DMS53 (cell line): ENCODE data around the gene CHRM4.

Experiments
- DNase-seq: peaks from one replicate; lab custom pipeline; 2025; lab: John Stamatoyannopoulos, UW

CHRM4 gene

DNA sequence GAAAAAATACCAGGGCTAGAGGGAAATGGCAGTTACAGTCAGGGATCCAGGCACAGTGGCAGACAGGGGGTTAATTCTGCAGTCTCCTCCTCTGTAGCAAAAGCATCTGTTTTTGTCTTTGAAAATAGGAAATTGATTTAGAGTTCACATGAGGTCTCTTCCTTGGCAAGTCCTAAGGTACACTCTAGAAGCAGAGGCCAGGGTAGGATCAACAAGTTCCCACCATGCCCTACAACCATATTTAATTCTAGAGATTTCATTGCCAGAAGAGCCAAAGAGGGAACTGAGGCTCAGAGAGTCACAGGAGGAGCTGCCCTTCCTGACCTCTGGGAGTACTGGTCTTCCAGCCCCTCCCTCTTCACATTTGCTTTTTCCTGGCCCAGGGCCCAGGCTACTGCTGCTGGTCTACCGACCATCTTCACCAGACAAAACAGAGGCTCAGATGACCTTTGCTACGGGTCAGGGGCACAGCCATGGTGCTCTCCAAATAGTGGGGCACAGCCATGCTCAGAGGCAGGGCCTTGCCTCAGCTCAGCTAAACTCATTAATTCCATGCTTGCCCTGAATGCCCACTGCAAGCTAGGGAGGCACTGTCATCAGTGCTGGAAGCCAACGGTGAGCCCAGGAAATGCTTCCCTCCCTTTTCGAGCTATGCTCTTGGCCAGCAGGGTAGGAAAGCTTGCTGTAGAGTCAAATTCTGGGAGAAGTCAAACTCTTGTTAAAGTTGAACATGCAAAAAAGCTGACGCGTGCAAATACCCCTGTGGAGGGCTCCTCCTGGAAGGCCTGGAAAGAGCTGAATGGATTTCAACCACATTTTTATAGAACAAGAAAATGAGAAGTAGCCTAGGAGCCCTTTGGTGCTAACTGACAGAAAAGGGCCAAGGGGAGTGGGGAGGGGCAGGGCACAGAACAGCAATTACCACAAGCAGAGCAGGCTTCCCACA, 11.7 kb upstream of the CHRM4 start:
- DNase-seq = no peak

GRCh38 chr11:46397526-46397925, 6.0 kb upstream of the CHRM4 start:
- DNase-seq = no peak

DNA sequence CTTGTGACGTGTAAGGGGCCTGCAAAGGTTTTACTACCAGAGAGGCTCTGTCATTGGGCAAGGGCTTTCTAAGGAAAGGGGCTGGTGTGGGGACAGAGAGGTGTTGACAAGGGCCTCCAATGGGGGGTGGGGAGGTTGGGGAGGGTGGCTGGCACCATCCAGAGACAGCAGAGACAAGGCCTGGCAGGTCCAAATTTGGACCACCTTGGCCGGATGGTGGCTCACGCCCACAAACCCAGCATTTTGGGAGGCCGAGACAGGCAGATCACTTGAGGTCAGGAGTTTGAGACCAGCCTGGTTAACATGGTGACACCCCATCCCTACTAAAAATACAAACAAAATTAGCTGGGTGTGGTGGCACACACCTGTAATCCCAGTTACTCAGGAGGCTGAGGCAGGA, 2.2 kb upstream of the CHRM4 start:
- DNase-seq = no peak

- DNase-seq = no peak
Observed at GRCh38 chr11:46393231-46393616, 1.6 kb upstream of the CHRM4 start.

GRCh38 chr11:46392421-46393230, 1.1 kb upstream of the CHRM4 start:
- DNase-seq = peak; percentile 83

DNA sequence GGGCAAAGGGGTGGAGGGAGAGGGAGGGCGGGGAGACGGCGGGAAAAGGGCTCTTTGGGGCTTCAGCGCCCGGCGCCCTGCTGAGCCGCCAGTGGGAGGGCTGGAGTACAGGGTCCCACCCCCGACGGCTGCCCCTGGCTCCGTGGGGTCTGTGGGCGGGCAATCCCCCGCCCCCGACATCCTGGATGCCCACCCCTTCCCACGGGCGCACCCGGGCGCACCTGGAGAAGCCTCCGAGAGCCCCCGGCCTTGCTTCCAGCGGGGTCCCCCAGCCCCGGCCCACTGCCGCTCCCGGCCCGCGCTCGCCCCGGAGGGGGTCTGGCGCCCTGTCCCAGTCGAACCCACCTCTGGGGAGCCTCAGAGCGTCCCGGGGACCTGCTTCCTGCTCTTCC, 394 bp downstream of the CHRM4 start:
- DNase-seq = peak; percentile 38

GRCh38 chr11:46390331-46391171, 1.0 kb downstream of the CHRM4 start:
- peak; percentile 63 for DNase-seq

DNA sequence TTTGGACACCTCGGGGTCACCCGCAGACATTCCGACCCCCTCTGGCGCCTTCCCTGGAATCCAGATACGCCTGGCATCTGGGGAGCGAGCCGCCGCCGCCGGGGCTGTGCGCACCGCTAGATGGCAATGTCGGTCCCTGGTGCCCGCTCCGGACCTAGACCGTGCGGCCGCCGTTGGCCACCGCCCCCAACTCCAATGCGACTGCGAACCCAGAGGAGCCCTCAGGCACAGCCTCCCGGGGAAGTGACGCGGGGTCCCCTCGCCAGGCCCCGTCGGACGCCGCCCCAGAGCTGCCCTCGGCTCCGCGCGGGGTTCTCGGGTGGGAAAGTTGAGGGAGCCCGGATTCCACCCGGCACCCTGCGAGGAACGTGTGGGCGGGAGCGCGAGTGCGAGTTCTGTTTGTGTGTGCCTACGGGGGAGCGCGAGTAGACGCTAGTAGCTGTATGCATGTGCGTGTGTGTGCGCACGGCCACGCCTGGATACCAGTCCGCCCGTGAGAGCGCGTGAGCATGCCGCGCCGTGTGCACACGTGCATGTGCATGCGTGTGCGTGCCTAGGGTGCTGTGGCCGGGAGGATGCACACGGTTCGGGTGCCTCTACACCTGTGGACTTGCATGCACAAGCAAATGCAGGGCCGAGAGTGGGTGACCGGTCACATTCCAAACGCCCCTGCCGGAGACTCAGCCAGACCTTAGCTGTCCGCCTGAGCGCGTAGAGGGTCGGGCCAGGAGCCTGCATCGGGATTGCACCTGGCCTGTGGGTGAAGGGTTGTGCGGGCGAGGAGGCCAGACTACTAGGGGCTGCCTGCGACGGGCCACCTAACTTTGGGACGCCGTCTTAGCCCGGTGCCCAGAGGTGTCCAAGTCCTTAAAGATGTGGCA, 1.9 kb downstream of the CHRM4 start:
- peak; percentile 89 for DNase-seq

- no peak for DNase-seq
Observed at GRCh38 chr11:46388619-46389449, 2.7 kb downstream of the CHRM4 start.

- no peak for DNase-seq
Observed at GRCh38 chr11:46387919-46388618, 3.5 kb downstream of the CHRM4 start.

- DNase-seq = no peak
Observed at GRCh38 chr11:46387456-46387855, 4.1 kb downstream of the CHRM4 start.

DNA sequence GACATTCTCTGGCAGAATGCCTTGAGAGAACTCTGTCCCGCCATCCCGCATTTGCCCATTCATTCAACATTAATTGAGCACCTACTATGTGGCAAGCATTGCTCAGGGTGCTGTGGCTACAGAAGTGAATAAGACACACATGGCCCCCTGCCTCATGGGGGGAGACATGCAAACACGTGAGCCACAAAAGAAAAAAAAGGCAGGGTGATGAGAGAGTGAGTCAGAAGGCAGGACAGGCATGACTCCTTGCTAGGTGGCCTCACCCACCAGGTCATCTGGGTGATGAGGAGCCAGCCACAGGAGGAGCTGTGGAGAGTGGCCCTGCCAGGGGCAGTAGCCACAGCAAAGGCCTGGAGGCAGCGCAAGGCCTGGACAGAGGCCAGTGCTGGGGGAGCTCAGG, 4.9 kb downstream of the CHRM4 start:
- peak; percentile 26 for DNase-seq

GRCh38 chr11:46386005-46386578, 5.5 kb downstream of the CHRM4 start:
- peak; percentile 48 for DNase-seq

DNA sequence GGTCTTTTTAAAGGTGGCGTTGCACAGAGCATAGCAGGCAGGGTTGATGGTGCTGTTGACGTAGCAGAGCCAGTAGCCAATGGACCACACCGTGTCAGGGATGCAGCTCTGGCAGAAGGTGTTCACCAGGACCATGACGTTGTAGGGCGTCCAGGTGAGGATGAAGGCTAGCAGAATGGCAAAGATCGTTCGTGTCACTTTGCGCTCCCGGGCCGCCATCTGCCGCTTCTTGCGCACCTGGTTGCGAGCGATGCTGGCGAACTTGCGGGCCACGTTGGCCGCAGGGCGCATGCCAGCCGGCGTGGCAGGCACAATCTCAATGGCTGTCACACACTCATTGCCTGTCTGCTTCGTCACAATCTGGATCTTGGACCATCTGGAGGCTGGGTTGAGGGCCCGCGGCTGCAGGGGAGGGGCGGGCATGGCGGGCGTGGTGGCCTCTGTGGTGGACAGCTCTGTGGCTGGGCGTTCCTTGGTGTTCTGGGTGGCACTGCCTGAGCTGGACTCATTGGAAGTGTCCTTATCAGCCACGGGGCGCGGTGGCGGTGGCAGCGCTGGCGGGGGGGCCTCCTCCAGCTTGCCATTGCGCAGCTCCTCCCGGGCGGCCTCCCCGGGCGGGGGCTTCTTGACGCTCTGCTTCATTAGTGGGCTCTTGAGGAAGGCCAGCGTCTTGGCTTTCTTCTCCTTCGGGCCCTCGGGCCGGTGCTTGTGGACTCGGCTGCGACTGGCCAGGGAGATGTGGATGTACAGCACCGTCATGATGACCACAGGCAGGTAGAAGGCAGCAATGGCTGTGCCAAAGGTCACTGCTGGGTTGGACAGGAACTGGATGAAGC, 6.2 kb downstream of the CHRM4 start:
- no peak for DNase-seq

DNA sequence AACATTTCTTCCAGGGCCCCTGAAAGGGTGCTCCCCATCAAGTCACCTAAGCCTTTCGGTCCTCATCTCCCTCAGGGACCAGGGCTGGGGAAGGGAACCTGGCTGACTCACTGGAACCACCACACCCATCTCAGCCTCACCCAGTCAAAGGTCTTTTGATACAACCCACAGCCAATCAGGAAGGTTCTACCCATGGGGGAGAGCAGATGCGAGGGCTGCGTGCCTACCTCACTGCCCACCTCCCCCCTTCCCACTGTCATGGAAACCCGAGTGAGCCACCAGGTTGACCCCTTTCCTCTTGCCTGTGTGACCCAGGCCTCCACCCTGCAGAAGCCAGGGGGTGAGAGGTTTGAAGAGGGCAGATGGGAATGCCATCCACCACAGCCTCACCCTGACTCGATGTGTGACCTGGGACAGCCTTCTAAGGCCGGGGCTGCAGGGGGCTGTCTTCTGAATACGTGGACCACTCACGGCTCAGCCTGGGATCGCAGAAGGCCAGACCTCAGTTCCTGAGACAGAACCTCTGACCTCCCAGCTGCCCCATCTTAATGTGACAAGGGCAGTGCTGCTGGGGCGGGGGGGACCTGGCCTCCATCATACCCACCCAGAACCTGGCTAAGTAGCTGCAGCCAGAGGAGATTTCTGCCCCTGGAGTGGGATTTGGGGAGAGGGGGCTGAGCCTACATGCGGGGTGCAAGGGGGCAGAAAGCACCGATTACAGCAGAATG, 7.4 kb downstream of the CHRM4 start:
- no peak for DNase-seq

- no peak for DNase-seq
Observed at GRCh38 chr11:46383404-46383758, 8.2 kb downstream of the CHRM4 start.

DNA sequence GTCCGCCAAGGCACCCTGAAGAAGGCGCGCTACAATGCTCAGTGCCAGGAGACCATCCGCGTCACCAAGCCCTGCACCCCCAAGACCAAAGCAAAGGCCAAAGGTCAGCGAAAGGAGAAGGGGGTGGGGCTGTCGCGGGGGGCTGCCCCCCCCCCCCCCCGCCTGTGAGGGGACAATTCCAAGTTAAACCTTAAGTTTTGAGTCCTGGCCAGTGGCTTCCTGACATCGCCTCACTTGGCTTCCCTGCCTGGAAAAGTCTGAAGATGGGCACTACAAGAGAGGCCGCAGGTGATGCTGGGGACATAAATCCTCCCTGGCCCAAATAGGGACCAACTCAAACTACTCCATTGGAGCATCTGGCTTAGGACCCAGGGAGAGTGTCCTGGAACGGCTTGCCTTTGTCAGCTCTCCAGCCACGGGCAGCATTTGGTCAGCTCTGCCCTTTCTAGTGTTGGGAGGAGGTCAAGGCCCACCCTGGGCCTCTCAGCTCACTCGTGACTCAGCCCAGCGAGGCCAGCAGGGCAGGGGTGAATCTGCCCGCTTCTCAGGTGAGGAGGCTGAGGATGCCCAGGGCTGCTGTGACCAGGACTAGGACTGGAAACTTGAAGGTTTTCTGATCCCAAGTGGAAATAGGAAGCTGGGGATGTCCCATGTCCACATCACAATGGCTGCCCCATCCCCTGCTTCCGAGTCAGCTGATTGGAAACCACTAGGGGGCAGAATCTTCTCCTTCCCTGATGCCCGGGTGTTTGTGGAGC, 8.8 kb downstream of the CHRM4 start:
- peak; percentile 63 for DNase-seq
